ENCODE results near the gene HOGA1.

HOGA1 gene

GRCh38 chr10:97627731-97628130, 43.5 kb downstream of the HOGA1 start:
- no peaks in the 10 kb centered on the region for H3K27me3 Mint-ChIP-seq (ENCODE audit: low read depth)
- H3K4me3 Mint-ChIP-seq: no peak overlapping the region
- peaks cover 4% of the 10 kb centered on the region for H3K4me1 Mint-ChIP-seq
- H3K36me3 Mint-ChIP-seq (ENCODE audit: low read depth): peaks cover 7% of the 10 kb centered on the region
- no peak for TF ChIP-seq CTCF (IDR thresholded peaks at IDR 0.05; ENCODE audit: unreplicated experiment in 3 of 3)
- no peaks in the 10 kb centered on the region for H3K9me3 Mint-ChIP-seq
- no peak overlapping the region for H3K27ac Mint-ChIP-seq

GRCh38 chr10:97628228-97628627, 44.0 kb downstream of the HOGA1 start:
- Mint-ChIP-seq H3K4me1 (peaks cover 7% of the 10 kb centered on the region), H3K9me3 (no peaks in the 10 kb centered on the region), H3K27ac (no peak overlapping the region), H3K27me3 (ENCODE audit: low read depth) (no peaks in the 10 kb centered on the region), H3K36me3 (ENCODE audit: low read depth) (peaks cover 7% of the 10 kb centered on the region), H3K4me3 (no peak overlapping the region)
- no peak for TF ChIP-seq CTCF (IDR thresholded peaks at IDR 0.05; ENCODE audit: unreplicated experiment in 3 of 3)

- Mint-ChIP-seq H3K9me3 (no peaks in the 10 kb centered on the region), H3K27me3 (ENCODE audit: low read depth) (no peaks in the 10 kb centered on the region), H3K4me3 (peak overlapping the region in 1 of 3 experiments; percentile 23), H3K36me3 (ENCODE audit: low read depth) (peaks cover 7% of the 10 kb centered on the region), H3K27ac (peak overlapping the region in 1 of 3 experiments; percentile 17), H3K4me1 (peaks cover 12% of the 10 kb centered on the region)
- no peak for TF ChIP-seq CTCF (IDR thresholded peaks at IDR 0.05; ENCODE audit: unreplicated experiment in 3 of 3)
Measured at GRCh38 chr10:97629289-97629688, 45.1 kb downstream of the HOGA1 start.

- no peaks in the 10 kb centered on the region for H3K9me3 Mint-ChIP-seq
- H3K27me3 Mint-ChIP-seq (ENCODE audit: low read depth): no peaks in the 10 kb centered on the region
- H3K4me3 Mint-ChIP-seq: peak overlapping the region in 1 of 3 experiments; percentile 29
Measured at GRCh38 chr10:97631098-97631497, 46.9 kb downstream of the HOGA1 start.

GRCh38 chr10:97632949-97633884, 49.0 kb downstream of the HOGA1 start, which contains the start of gene MORN4:
Gene MORN4 (minus strand): TSS chr10:97633500. CDS start chr10:97619653, 13,847 bp downstream.
- H3K36me3 Mint-ChIP-seq (ENCODE audit: low read depth): peaks cover 3% of the 10 kb centered on the region
- H3K27ac Mint-ChIP-seq: peak within 1 kb of the TSS; percentile 90 to 95 (median 93)
- H3K4me3 Mint-ChIP-seq: peak within 1 kb of the TSS; percentile 95 to 96 (median 95)
- H3K27me3 Mint-ChIP-seq (ENCODE audit: low read depth): no peaks in the 10 kb centered on the region
- H3K9me3 Mint-ChIP-seq: no peaks in the 10 kb centered on the region
- H3K4me1 Mint-ChIP-seq: peaks cover 12% of the 10 kb centered on the region
- no peak for TF ChIP-seq CTCF (IDR thresholded peaks at IDR 0.05; ENCODE audit: unreplicated experiment in 3 of 3)

More at GRCh38 chr10:97631098-97631497, 46.9 kb downstream of the HOGA1 start:
- Mint-ChIP-seq H3K36me3 (ENCODE audit: low read depth) (peaks cover 7% of the 10 kb centered on the region), H3K27ac (no peak overlapping the region), H3K4me1 (peaks cover 12% of the 10 kb centered on the region)
- no peak for TF ChIP-seq CTCF (IDR thresholded peaks at IDR 0.05; ENCODE audit: unreplicated experiment in 3 of 3)
